Measurements from ENCODE around the gene MTCP1. TPM values are rescaled to one million over a fixed set of nuclear protein-coding genes. Genes with fewer than 3 reads are reported as not detected.

The MTCP1 gene
- total RNA-seq, 1 donor from 2014 or later = 19.5 TPM

GRCh38 chrX:155046811-155047528 is 24.0 kb downstream of the MTCP1 start:
- ATAC-seq (ENCODE audit: low read depth) (no peak), DNase-seq (no peak)
- intact Hi-C loops (cut with micrococcal nuclease) = no loop called here
- H3K4me1 Mint-ChIP-seq = peaks cover 3% of the 10 kb centered on the region
- H3K27me3 Mint-ChIP-seq = no peaks in the 10 kb centered on the region
- no peak overlapping the region for H3K27ac Mint-ChIP-seq
- no peak for TF ChIP-seq CTCF (IDR thresholded peaks at IDR 0.05)
- H3K9me3 Mint-ChIP-seq = no peaks in the 10 kb centered on the region
- ChIA-PET POLR2A (no interaction called here), CTCF (no interaction called here)
- no peak overlapping the region for H3K4me3 Mint-ChIP-seq
- H3K36me3 Mint-ChIP-seq (ENCODE audit: low read depth) = peaks cover 46% of the 10 kb centered on the region

GRCh38 chrX:155046129-155046810 is 24.7 kb downstream of the MTCP1 start:
- Mint-ChIP-seq H3K27ac (no peak overlapping the region), H3K9me3 (no peaks in the 10 kb centered on the region), H3K27me3 (no peaks in the 10 kb centered on the region), H3K4me3 (no peak overlapping the region), H3K4me1 (peaks cover 3% of the 10 kb centered on the region), H3K36me3 (ENCODE audit: low read depth) (peaks cover 42% of the 10 kb centered on the region)
- ATAC-seq (ENCODE audit: low read depth) = no peak
- CTCF ChIA-PET = no interaction called here
- no peak for DNase-seq
- POLR2A ChIA-PET = no interaction called here
- TF ChIP-seq CTCF (IDR thresholded peaks at IDR 0.05) = no peak
- intact Hi-C loops (cut with micrococcal nuclease) = no loop called here

- H3K4me1 Mint-ChIP-seq = peaks cover 14% of the 10 kb centered on the region
- POLR2A ChIA-PET = no interaction called here
- no peak overlapping the region for H3K27ac Mint-ChIP-seq
- no peaks in the 10 kb centered on the region for H3K27me3 Mint-ChIP-seq
- peaks cover 31% of the 10 kb centered on the region for H3K36me3 Mint-ChIP-seq (ENCODE audit: low read depth)
- no peak for TF ChIP-seq CTCF (IDR thresholded peaks at IDR 0.05)
- intact Hi-C loops (cut with micrococcal nuclease) = no loop called here
- H3K4me3 Mint-ChIP-seq = no peak overlapping the region
- CTCF ChIA-PET = no interaction called here
- no peaks in the 10 kb centered on the region for H3K9me3 Mint-ChIP-seq
- DNase-seq (no peak), ATAC-seq (ENCODE audit: low read depth) (no peak)
Observed at GRCh38 chrX:155035688-155036087, 35.2 kb downstream of the MTCP1 start.

GRCh38 chrX:155031657-155032056 is 39.3 kb downstream of the MTCP1 start:
- intact Hi-C loops (cut with micrococcal nuclease) = no loop called here
- no peak for ATAC-seq (ENCODE audit: low read depth)
- DNase-seq = no peak
- ChIA-PET POLR2A (no interaction called here), CTCF (interaction anchor here (0.8 kb wide), 1 partner anchor 25 kb away, joined by 4 read pairs; no protein-coding TSS in a partner anchor)
- H3K27me3 Mint-ChIP-seq = no peaks in the 10 kb centered on the region
- no peak overlapping the region for H3K4me3 Mint-ChIP-seq
- TF ChIP-seq CTCF (IDR thresholded peaks at IDR 0.05) = no peak
- H3K36me3 Mint-ChIP-seq (ENCODE audit: low read depth) = peaks cover 20% of the 10 kb centered on the region
- H3K4me1 Mint-ChIP-seq = peaks cover 21% of the 10 kb centered on the region
- no peaks in the 10 kb centered on the region for H3K9me3 Mint-ChIP-seq
- H3K27ac Mint-ChIP-seq = no peak overlapping the region

- intact Hi-C loops (cut with micrococcal nuclease) = loop anchor here (5.0 kb wide), 2 partner anchors 202 to 233 kb away; partner anchors contain the start of gene RAB39B
- peaks cover 21% of the 10 kb centered on the region for H3K4me1 Mint-ChIP-seq
- no peaks in the 10 kb centered on the region for H3K36me3 Mint-ChIP-seq (ENCODE audit: low read depth)
- H3K27me3 Mint-ChIP-seq = no peaks in the 10 kb centered on the region
- ChIA-PET CTCF (no interaction called here), POLR2A (interaction anchor here (0.7 kb wide), 1 partner anchor 1362 kb away, joined by 3 read pairs; no protein-coding TSS in a partner anchor)
- DNase-seq (no peak), ATAC-seq (ENCODE audit: low read depth) (no peak)
- H3K27ac Mint-ChIP-seq = peak overlapping the region; percentile 12
- H3K9me3 Mint-ChIP-seq = no peaks in the 10 kb centered on the region
- no peak for TF ChIP-seq CTCF (IDR thresholded peaks at IDR 0.05)
- H3K4me3 Mint-ChIP-seq = peak overlapping the region; percentile 19
Observed at GRCh38 chrX:155028877-155029291, 42.1 kb downstream of the MTCP1 start.

Data from activated B cell treated with CpG ODN at 0.5 μM for 24 hours (primary cell).